Fibroblast of lung (primary cell): ENCODE measurements around the gene TRAF3.

ENCODE experiments used
- CTCF ChIP-seq, 2 donors: IDR thresholded peaks in 1 of 2; conservative IDR thresholded peaks in 1 of 2; 1 replicate in 1 of 2; 2 replicates in 1 of 2; pipeline ENCODE4 v1.5.1; 2011 to 2012; ENCODE audit warnings: low read length in 2 of 2, control low read depth in 1 of 2, inconsistent platforms in 1 of 2, low read depth in 1 of 2, mild to moderate bottlenecking in 1 of 2
- EZH2 ChIP-seq: IDR thresholded peaks from 2 replicates; pipeline ENCODE4 v1.5.1; 2012; ENCODE audit warnings: low read length, control low read depth, mild to moderate bottlenecking; ENCODE audit errors: missing control alignments

- TF ChIP-seq CTCF (conservative IDR thresholded peaks at IDR 0.05 in 1 of 2, IDR thresholded peaks at IDR 0.05 in 1 of 2; ENCODE audit: low read depth in 1 of 2, low read length in 2 of 2) (no peak), EZH2 (no peak)
Observed at GRCh38 chr14:102781063-102781462, 3.8 kb downstream of the TRAF3 start.
